Endothelial cell of hepatic sinusoid (primary cell): ENCODE data around the gene CDC37.
"Not testable (repeated sequence)": the region's sequence is repeated elsewhere in the genome, so short reads cannot be mapped to it uniquely, and the experiment has no call there.

ENCODE experiments used
- in situ Hi-C: cut with HindIII; loops from 2 replicates; pipeline ENCODE4 v1.10.0; 2017; ENCODE audit warnings: low sequenced_read_pairs

Gene CDC37

DNA sequence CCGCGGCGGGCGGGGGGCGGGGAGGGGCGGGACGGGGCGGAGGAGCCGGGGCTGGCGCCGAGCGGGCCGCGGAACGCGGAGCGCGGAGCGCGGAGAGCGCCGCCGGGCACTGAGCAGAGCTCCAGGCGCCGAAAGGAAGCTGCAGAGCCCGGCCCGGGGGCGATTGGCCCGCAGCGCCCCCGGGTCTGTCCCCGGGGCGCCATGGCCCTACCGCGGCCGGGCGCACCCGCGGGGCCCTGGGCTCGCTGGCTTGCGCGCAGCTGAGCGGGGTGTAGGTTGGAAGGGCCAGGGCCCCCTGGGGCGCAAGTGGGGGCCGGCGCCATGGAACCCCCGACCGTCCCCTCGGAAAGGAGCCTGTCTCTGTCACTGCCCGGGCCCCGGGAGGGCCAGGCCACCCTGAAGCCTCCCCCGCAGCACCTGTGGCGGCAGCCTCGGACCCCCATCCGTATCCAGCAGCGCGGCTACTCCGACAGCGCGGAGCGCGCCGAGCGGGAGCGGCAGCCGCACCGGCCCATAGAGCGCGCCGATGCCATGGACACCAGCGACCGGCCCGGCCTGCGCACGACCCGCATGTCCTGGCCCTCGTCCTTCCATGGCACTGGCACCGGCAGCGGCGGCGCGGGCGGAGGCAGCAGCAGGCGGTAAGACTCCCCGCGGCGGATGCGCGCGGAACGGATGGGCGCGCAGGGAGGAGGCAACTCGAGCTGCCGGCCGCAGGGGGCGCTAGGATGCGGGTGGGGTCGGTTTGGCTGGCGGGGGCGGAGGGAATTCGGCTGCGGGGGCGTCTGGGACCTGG lies 17.3 kb upstream of the CDC37 start, which contains the start of gene PDE4A:
PDE4A (plus strand) TSS at position 95 of the 796 bp plus-strand sequence; CDS start at position 322, 227 bp downstream.
- in situ Hi-C loops: no loop called here

GRCh38 chr19:10419646-10420443 lies 16.5 kb upstream of the CDC37 start:
- in situ Hi-C loops: no loop called here

DNA sequence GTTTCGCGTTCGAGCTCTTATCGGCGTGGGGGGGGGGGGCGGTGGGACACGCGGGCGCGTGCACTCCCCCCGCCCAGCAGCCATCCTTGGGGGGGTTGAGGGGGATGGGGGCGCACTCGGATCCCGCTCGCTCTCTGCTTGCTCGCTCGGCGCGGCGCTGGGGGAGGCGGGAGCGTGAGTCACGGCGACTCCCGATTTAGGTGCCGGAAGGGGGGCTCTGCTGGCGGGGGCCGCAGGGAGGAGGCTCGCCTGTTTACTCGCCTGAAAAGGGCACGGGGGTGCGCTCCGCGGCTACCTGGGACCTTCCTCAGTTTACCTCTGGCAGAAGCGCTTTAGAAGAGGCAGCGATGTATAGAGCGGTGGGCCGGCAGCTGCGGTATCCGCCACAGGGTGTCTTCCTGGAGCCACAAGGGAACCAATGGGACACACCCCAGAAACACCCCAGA lies 15.9 kb upstream of the CDC37 start:
- in situ Hi-C loops: no loop called here

- in situ Hi-C loops: no loop called here
Observed at GRCh38 chr19:10418485-10419199, 15.3 kb upstream of the CDC37 start.

DNA sequence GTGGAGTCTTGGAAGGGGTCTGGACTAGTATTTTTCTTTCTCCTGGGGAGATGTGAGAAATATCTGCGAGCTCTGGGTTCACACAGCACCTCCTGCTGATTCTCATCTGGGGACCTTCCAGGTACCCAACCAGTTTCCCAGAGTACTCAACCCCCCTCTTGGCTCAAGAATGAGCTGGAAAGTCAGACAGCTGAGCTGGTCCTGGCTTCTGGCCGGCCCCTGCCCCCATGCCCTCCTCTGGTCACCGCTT lies 14.8 kb upstream of the CDC37 start:
- in situ Hi-C loops: no loop called here

GRCh38 chr19:10417541-10418234 lies 14.3 kb upstream of the CDC37 start:
- in situ Hi-C loops: no loop called here

DNA sequence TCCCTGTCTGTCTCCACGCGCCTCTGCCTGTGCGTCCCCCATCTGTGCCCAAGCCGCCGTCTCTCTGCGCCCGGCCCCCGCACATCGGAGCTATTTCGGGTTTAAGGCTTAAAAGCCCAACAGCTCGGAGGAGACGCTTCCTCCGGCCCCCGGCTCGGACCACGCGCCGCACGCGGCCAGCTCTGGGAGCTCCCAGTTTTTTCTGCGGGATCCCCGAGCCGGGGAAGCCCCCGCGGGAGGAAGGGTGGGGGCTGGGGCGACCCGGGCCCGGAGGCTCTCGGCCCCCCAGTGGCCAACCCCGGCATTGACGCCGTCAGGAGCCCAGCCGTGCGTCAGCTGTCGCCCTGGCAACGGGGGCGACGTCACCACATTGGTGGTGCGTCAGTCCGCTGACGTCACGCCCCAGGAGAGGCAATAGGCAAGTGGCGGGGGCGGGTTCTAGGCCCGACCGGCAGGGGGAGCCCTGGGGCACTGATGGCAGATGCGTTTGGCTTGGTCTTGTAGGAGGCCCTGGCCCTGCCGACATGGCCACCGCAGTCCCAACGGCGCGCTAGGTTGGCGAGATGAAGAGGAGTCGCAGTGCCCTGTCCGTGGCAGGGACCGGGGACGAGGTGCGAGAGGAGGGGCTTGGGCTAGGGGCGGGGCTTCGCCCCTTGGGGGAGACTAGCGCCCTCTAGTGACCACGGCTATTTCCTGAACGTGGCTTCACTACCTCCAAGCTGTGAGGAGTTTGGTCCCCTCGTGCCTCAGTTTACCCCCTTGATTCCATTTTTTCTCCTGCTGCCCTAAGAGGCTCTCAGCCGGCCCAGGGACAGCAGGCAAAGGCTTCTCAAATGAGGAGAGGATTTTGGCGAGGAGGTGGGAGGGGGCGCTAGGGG lies 13.3 kb upstream of the CDC37 start:
- in situ Hi-C loops: no loop called here

GRCh38 chr19:10416083-10416379 lies 12.7 kb upstream of the CDC37 start:
- in situ Hi-C loops: no loop called here

GRCh38 chr19:10412257-10412977 lies 9.1 kb upstream of the CDC37 start:
- in situ Hi-C loops: no loop called here

GRCh38 chr19:10411224-10411623 lies 7.9 kb upstream of the CDC37 start:
- in situ Hi-C loops: not testable (repeated sequence)

- in situ Hi-C loops: no loop called here
Observed at GRCh38 chr19:10408511-10409283, 5.4 kb upstream of the CDC37 start.

DNA sequence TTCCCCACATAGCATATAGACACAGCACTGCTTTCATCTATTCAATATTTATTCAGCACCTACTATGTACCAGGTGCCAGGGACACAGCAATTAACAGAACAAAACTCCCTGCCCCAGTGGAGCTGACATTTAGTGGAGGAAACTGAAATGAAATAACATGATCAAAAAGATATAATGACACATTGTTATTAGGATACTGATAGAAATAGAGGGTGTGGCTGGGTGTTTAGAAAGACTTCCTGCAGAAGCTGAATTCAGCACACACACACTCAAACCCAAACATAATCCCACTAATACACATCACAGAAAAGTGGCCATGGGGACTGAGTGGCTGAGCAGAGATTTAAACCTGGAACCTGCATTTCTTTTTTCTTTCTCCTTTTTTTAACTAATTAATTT lies 3.8 kb upstream of the CDC37 start:
- in situ Hi-C loops: no loop called here

DNA sequence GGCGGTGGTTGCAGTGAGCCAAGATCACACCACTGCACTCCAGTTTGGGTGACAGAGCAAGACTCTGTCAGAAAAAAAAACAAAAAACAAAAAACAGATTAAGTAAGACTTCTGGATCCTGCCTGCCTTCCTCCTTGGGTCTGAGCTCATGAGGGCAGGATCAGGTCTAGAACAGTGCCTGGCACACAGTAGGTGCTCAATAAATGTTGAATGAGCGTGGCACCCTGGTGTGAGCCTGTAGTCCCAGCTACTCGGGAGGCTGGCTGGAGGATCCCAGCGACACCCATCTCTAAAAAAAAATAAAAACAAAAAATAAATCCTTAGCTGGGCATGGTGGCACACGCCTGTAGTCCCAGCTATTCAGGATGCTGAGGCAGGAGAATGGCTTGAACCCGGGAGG lies 2.8 kb upstream of the CDC37 start:
- in situ Hi-C loops: no loop called here

DNA sequence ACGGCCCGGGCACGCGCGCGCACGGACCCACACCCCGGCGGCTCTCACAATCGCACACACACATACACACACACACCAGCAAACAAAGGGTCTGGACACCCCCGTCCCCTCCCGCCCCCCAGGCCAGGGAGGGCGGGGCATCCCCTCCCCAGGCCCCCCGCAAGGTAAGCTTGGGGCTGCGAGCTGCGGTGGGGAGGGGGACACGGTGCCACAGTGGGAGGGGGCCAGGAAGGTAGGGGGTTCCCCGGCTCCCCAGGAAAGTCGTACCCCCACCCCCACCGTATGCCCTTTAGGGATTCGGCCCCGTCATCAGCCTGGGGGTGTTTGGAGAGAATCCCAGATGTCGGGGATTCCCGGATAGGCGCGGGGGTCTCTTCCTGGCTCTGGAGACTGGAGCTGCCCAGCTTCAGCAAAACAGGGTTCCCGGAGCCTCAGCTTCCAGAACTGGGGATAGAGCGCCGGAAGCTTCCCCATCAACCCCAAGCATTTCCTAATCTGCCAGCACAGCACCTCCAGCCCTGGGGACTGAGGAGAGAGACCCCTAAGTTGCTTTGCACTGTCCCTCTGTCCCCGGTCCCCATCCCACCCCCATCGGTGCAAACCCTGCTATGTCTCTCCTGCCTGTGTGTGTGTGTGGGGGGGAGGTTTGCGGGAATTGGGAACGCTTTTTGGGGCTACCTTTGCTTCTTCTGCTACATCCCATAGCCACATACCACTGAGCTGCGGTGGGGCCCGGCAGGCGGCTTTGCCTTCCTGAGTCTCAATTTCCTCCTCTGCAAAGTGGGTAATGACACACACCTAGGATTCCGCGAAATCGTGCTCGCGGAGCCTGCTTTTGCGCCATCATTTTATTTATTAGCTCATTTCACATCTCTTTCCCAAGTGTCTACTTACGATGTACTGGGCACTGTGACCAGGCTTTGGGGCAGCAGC lies 1.8 kb upstream of the CDC37 start:
- in situ Hi-C loops: loop anchor here (5.0 kb wide), 2 partner anchors 118 to 152 kb away; partner anchors contain the start of genes ICAM4 and ICAM5

- in situ Hi-C loops: loop anchor here (5.0 kb wide), 2 partner anchors 115 to 155 kb away; partner anchors contain the start of genes ICAM4 and ICAM5
Observed at GRCh38 chr19:10402441-10403038, 802 bp downstream of the CDC37 start.

DNA sequence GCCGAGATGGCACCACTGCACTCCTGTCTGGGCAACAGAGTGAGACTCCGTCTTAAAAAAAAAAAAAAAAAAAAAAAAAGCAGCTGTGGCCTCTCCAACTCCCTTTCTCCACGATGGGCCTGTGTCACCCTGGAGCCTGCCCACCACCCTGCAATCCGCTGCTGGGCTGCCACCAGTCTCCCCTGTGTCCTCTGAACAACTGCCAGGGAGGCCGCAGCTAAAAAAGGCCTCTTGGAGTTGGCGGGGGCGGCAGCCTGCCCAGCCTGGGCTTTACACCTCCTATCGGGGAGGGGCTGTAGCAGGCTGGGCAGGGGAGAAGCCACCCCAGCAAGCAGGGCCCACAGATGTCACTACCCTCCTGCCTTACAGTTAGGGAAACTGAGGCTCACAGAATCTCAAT lies 3.5 kb downstream of the CDC37 start:
- in situ Hi-C loops: loop anchor here (5.0 kb wide), 2 partner anchors 113 to 157 kb away; partner anchors contain the start of genes ICAM4 and ICAM5

- in situ Hi-C loops: not testable (repeated sequence)
Observed at GRCh38 chr19:10399340-10399739, 4.0 kb downstream of the CDC37 start.
